HepG2 (cell line): ENCODE measurements around the gene SPON1. TPM values are rescaled to one million over a fixed set of nuclear protein-coding genes. Genes with fewer than 3 reads are reported as not detected.

Experiments
- ATAC-seq: fragments of 200-7000 bp; cut with Tn5 transposase; 3 replicates; pipeline ENCODE4 v1.9.1; 2020; ENCODE audit warnings: mild to moderate bottlenecking, moderate library complexity
- BruUV-seq: library from RNA; stranded (reverse); fragments of 400-500 nt; replicated peaks from 2 replicates; lab custom pipeline; 2021; lab: Mats Ljungman, UMichigan
- CTCF ChIA-PET: fragments of 300-600 bp; formaldehyde crosslinking; extraction: SDS; loops from one replicate; lab custom pipeline; 2021; ENCODE audit warnings: low total read pairs, inconsistent platforms, low intra/inter-chr PET ratio; lab: Yijun Ruan, JAX
- POLR2A ChIA-PET: fragments of 350-600 bp; sonication (Branson Sonifier 250); formaldehyde crosslinking; loops from one replicate; lab custom pipeline; 2020; ENCODE audit warnings: antibody characterized with exemption, inconsistent platforms; lab: Yijun Ruan, JAX
- DNase-seq: peaks from one replicate; pipeline ENCODE4 v3.0.0-alpha.2; 2015; ENCODE audit warnings: low spot score
- FAIRE-seq: peaks from 3 replicates; lab custom pipeline; 2011; peaks lifted over from hg19 to GRCh38; lab: Jason Lieb, UNC
- H2AFZ ChIP-seq: one replicate; pipeline ENCODE4 v1.6.1; 2011; ENCODE audit warnings: low read length, inconsistent platforms
- H3K27ac ChIP-seq: fragments of 300-600 bp; 3 replicates; pipeline ENCODE4 v1.8.0; 2011; ENCODE audit warnings: mixed run types, mild to moderate bottlenecking, mixed read lengths, low read length, inconsistent platforms; ENCODE audit not compliant: insufficient read depth; ENCODE audit errors: extremely low read length
- H3K27me3 ChIP-seq, 2 experiments: fragments of 200-600 bp in 1 of 2; 2 replicates in 1 of 2; 3 replicates in 1 of 2; pipeline versions ENCODE4 v1.6.0 to v1.8.0; 2011; ENCODE audit warnings: low read length in 2 of 2, mild to moderate bottlenecking in 2 of 2, moderate library complexity in 2 of 2, inconsistent platforms in 1 of 2; ENCODE audit not compliant: insufficient read depth in 2 of 2, control insufficient read depth in 1 of 2
- H3K36me3 ChIP-seq, 2 experiments: fragments of 200-600 bp in 1 of 2; replicated peaks in 1 of 2; 2 replicates in 1 of 2; 3 replicates in 1 of 2; pipeline versions ENCODE4 v1.5.1 to v1.8.0; 2011; ENCODE audit warnings: low read length in 2 of 2, inconsistent platforms in 1 of 2; ENCODE audit not compliant: insufficient read depth in 2 of 2, control insufficient read depth in 1 of 2
- H3K4me1 ChIP-seq: 2 replicates; pipeline ENCODE4 v1.5.1; 2012; ENCODE audit warnings: low read length, inconsistent platforms; ENCODE audit not compliant: insufficient read depth
- H3K4me2 ChIP-seq: 2 replicates; pipeline ENCODE4 v1.6.0; 2011; ENCODE audit warnings: low read depth, low read length, inconsistent platforms
- H3K4me3 ChIP-seq, 3 experiments: fragments of 200-600 bp in 1 of 3; sonication (generic), shearing (Covaris generic) in 1 of 3; replicated peaks in 1 of 3; 2 replicates each; pipeline ENCODE4 v1.5.1; 2011 to 2016; ENCODE audit warnings: low read length in 3 of 3, inconsistent platforms in 2 of 3, low read depth in 2 of 3, mild to moderate bottlenecking in 2 of 3, control low read depth in 1 of 3, mixed read lengths in 1 of 3; ENCODE audit not compliant: insufficient read depth in 1 of 3
- H3K79me2 ChIP-seq: one replicate; pipeline ENCODE4 v1.6.1; 2011; ENCODE audit warnings: low read length, inconsistent platforms; ENCODE audit not compliant: insufficient read depth
- H3K9ac ChIP-seq: 2 replicates; pipeline ENCODE4 v1.6.0; 2011; ENCODE audit warnings: mild to moderate bottlenecking, low read depth, low read length, inconsistent platforms; ENCODE audit not compliant: insufficient read depth
- H3K9me3 ChIP-seq: 2 replicates; pipeline ENCODE4 v1.5.1; 2012; ENCODE audit warnings: mild to moderate bottlenecking, low read length
- H4K20me1 ChIP-seq: 2 replicates; pipeline ENCODE4 v1.6.0; 2011; ENCODE audit warnings: inconsistent platforms, mild to moderate bottlenecking, low read length, moderate library complexity; ENCODE audit not compliant: insufficient read depth
- ARNTL ChIP-seq: sonication (generic); formaldehyde crosslinking; IDR thresholded peaks from 2 replicates; pipeline ENCODE4 v1.4.0; 2020; ENCODE audit warnings: mild to moderate bottlenecking, missing genetic modification reagents
- BRF2 ChIP-seq: sonication (generic); formaldehyde crosslinking; IDR thresholded peaks from 2 replicates; pipeline ENCODE4 v1.8.1; 2022; ENCODE audit warnings: mild to moderate bottlenecking, missing genetic modification reagents
- CREBL2 ChIP-seq: sonication (generic); formaldehyde crosslinking; IDR thresholded peaks from 2 replicates; pipeline ENCODE4 v1.8.1; 2023; ENCODE audit warnings: missing genetic modification reagents, mild to moderate bottlenecking, borderline replicate concordance
- YEATS4 ChIP-seq: sonication (generic); formaldehyde crosslinking; IDR thresholded peaks from 2 replicates; pipeline ENCODE4 v1.4.0; 2020; ENCODE audit warnings: missing genetic modification reagents, borderline replicate concordance
- WGBS: methylation state at CpG from one replicate; pipeline ENCODE4 v1.1.6; 2017; ENCODE audit warnings: low lambda C conversion rate; 5-methylcytosine and 5-hydroxymethylcytosine counted together
- in situ Hi-C: cut with HindIII; loops from 2 replicates; pipeline ENCODE4 v1.10.0; 2017; ENCODE audit warnings: low pct_unique_long_range_greater_than_20kb; ENCODE audit not compliant: extremely low pct_ligation_motif_present
- intact Hi-C: fragments of 100-400 bp; cut with micrococcal nuclease; formaldehyde crosslinking; loops from one replicate; pipeline ENCODE4 v1.10.0; 2022; ENCODE audit not compliant: unreplicated experiment
- polyA plus RNA-seq, 8 experiments: library from polyadenylated mRNA; depleted of rRNA in 3 of 8; stranded (reverse) in 7 of 8; unstranded in 1 of 8; fragments of >200 nt; fragmentation: Illumina TruSeq in 4 of 8; extraction: Trizol in 4 of 8; gene quantifications; 2 replicates each; pipeline versions ENCODE4 v1.2.1 to v1.2.3, GENCODE V29; 2011 to 2016; ENCODE audit warnings: low read depth in 4 of 8, missing spikeins in 1 of 8, mixed read lengths in 1 of 8; ENCODE audit not compliant: insufficient read depth in 1 of 8
- total RNA-seq, 5 experiments: library from RNA; depleted of rRNA; stranded (reverse); fragments of >200 nt; fragmentation: Illumina TruSeq; extraction: Trizol; gene quantifications; 2 replicates each; pipeline ENCODE4 v1.2.3, GENCODE V29; 2016; ENCODE audit warnings: low read depth in 1 of 5

Gene SPON1
- total and polyA plus RNA-seq, 2 of the 13 experiments (the other 11 are each of a cell fraction or from before 2014, with no cell fraction given) = not detected

DNA sequence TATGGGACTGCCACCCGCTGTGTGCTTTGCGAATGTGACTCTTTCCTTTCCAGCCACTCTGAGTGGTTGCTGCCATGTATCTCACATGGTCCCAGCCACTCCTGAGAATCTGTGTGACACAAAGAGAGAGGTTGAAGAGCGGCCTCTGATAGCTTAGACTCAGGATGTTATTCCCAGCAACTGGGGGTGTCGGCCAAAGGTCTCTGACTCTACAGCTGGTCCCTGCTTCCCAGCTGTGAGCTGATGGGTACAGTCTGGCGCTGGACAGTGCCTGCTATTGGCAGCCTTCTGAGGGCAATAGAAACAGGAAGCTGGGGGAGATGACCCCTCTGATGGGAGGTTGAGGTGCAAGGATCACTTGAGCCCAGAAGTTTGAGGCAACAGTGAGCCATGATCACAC is 291.3 kb downstream of the SPON1 start:
- H3K27ac ChIP-seq = no peak overlapping the region
- POLR2A ChIA-PET = no interaction called here
- FAIRE-seq (no peak), DNase-seq (no peak), ATAC-seq (no peak)
- CTCF ChIA-PET = no interaction called here
- BruUV-seq = no TSS peak
- no peak overlapping the region for H3K4me3 ChIP-seq
- no peak overlapping the region for H3K4me2 ChIP-seq
- no peak for TF ChIP-seq ARNTL (CRISPR knock-in tag)
- TF ChIP-seq CREBL2 (CRISPR knock-in tag) = no peak
- intact Hi-C loops = no loop called here
- H3K9me3 ChIP-seq = no peaks in the 10 kb centered on the region
- WGBS = 61% methylated on average over 5 of the region's 5 CpGs
- H3K79me2 ChIP-seq = no peaks in the 10 kb centered on the region
- no peaks in the 10 kb centered on the region for H3K36me3 ChIP-seq
- H3K4me1 ChIP-seq = peaks cover 11% of the 10 kb centered on the region
- H3K9ac ChIP-seq = no peak overlapping the region
- no peak overlapping the region for H2AFZ ChIP-seq
- H3K27me3 ChIP-seq = no peaks in the 10 kb centered on the region; a peak in 1 of 5 replicates
- in situ Hi-C loops = loop anchor here (5.0 kb wide), 1 partner anchor 482 kb away; no protein-coding TSS in a partner anchor
- 0 out of 2 replicates have a peak, but pooled peaks cover 2% of the 10 kb centered on the region for H4K20me1 ChIP-seq

GRCh38 chr11:14254533-14255237 is 292.2 kb downstream of the SPON1 start:
- Histone ChIP-seq H2AFZ (no peak overlapping the region), H3K4me1 (peaks cover 11% of the 10 kb centered on the region), H3K79me2 (no peaks in the 10 kb centered on the region), H3K9me3 (no peaks in the 10 kb centered on the region), H3K27ac (no peak overlapping the region), H3K4me3 (no peak overlapping the region), H4K20me1 (0 out of 2 replicates have a peak, but pooled peaks cover 2% of the 10 kb centered on the region), H3K36me3 (no peaks in the 10 kb centered on the region), H3K9ac (no peak overlapping the region), H3K27me3 (no peaks in the 10 kb centered on the region), H3K4me2 (no peak overlapping the region)
- DNase-seq = no peak
- ChIA-PET CTCF (no interaction called here), POLR2A (no interaction called here)
- no TSS peak for BruUV-seq
- intact Hi-C loops = no loop called here
- TF ChIP-seq YEATS4 (CRISPR knock-in tag) (no peak), BRF2 (CRISPR knock-in tag) (no peak)
- no peak; the same call in 2 of the 3 replicates for ATAC-seq
- no peak for FAIRE-seq
- in situ Hi-C loops = loop anchor here (5.0 kb wide), 1 partner anchor 482 kb away; no protein-coding TSS in a partner anchor
- WGBS = 33% methylated on average over 10 of the region's 13 CpGs
